Measurements from ENCODE around the gene NIP7. TPM values are rescaled to one million over a fixed set of nuclear protein-coding genes. Genes with fewer than 3 reads are reported as not detected.

NIP7 gene
- total RNA-seq, 1 experiment from 2014 or later, result 72.8 TPM

- H3K79me1 ChIP-seq (ENCODE audit: insufficient read depth, low read depth, low read length, poor library complexity, severe bottlenecking), result peaks cover 7% of the 10 kb centered on the region
- no peak overlapping the region for H4K91ac ChIP-seq (ENCODE audit: insufficient read length, low read depth, low read length)
- no peak overlapping the region for H2BK15ac ChIP-seq (ENCODE audit: low read depth, low read length)
- no peak overlapping the region for H3T11ph ChIP-seq (ENCODE audit: low read length)
- peaks cover 5 to 6% of the 10 kb centered on the region in 2 experiments for H3K4me1 Mint-ChIP-seq
- TF ChIP-seq, protein P1, sequence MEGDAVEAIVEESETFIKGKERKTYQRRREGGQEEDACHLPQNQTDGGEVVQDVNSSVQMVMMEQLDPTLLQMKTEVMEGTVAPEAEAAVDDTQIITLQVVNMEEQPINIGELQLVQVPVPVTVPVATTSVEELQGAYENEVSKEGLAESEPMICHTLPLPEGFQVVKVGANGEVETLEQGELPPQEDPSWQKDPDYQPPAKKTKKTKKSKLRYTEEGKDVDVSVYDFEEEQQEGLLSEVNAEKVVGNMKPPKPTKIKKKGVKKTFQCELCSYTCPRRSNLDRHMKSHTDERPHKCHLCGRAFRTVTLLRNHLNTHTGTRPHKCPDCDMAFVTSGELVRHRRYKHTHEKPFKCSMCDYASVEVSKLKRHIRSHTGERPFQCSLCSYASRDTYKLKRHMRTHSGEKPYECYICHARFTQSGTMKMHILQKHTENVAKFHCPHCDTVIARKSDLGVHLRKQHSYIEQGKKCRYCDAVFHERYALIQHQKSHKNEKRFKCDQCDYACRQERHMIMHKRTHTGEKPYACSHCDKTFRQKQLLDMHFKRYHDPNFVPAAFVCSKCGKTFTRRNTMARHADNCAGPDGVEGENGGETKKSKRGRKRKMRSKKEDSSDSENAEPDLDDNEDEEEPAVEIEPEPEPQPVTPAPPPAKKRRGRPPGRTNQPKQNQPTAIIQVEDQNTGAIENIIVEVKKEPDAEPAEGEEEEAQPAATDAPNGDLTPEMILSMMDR (conservative IDR thresholded peaks at IDR 0.05), result no peak
- no peak overlapping the region for H3K4me3 Mint-ChIP-seq
- no peak overlapping the region for H2BK12ac ChIP-seq (ENCODE audit: insufficient read length, low read depth, low read length)
- H2AK5ac ChIP-seq (ENCODE audit: insufficient read length, low read length), result no peak overlapping the region
- no peak overlapping the region for H3K4ac ChIP-seq (ENCODE audit: low read depth, low read length)
- peaks cover 39 to 76% (median 64%) of the 10 kb centered on the region in 3 experiments for H3K36me3 Mint-ChIP-seq (ENCODE audit: insufficient read depth in 1 of 3, low read depth in 3 of 3)
- no peak for DNase-seq
- no peak overlapping the region; a peak in 1 of 7 replicates for H3K27ac Mint-ChIP-seq
- no peak overlapping the region for H3K56ac ChIP-seq (ENCODE audit: insufficient read length, low read depth, low read length)
- peaks cover 3% of the 10 kb centered on the region; the same call in 1 of the 2 replicates for H3K79me2 ChIP-seq (ENCODE audit: insufficient read depth, low read length)
- H3K23me2 ChIP-seq (ENCODE audit: insufficient read length, low read depth, low read length, poor library complexity, severe bottlenecking), result peaks cover 6% of the 10 kb centered on the region
- no peak overlapping the region for H2AFZ ChIP-seq (ENCODE audit: low read length)
- no peak overlapping the region for H3K4me2 ChIP-seq (ENCODE audit: insufficient read depth, insufficient read length, low read length)
- H4K20me1 ChIP-seq (ENCODE audit: control insufficient read depth, insufficient read depth, insufficient read length), result no peaks in the 10 kb centered on the region
- H4K5ac ChIP-seq (ENCODE audit: insufficient read length, low read depth, low read length), result no peak overlapping the region
- H3K9me3 Mint-ChIP-seq, result no peaks in the 10 kb centered on the region; a peak in 1 of 5 replicates
- H3K14ac ChIP-seq (ENCODE audit: insufficient read depth, low read length), result no peak overlapping the region
- H2BK20ac ChIP-seq (ENCODE audit: low read depth, low read length, poor library complexity, severe bottlenecking), result no peak overlapping the region
- peaks cover 2% of the 10 kb centered on the region; the same call in 1 of the 2 replicates for H3K4me1 ChIP-seq (ENCODE audit: insufficient read depth, low read length)
- H3K23ac ChIP-seq (ENCODE audit: insufficient read length, low read depth, low read length), result no peak overlapping the region
- H3K27ac ChIP-seq (ENCODE audit: insufficient read length, low read depth, low read length), result no peak overlapping the region
- no peak overlapping the region for H4K8ac ChIP-seq (replicated peaks; ENCODE audit: insufficient read length, low read depth, low read length)
- no peaks in the 10 kb centered on the region for H3K9me3 ChIP-seq (ENCODE audit: control insufficient read depth, low read depth, low read length)
- no peaks in the 10 kb centered on the region for H3K27me3 Mint-ChIP-seq (ENCODE audit: low read depth)
- no peak overlapping the region for H3K18ac ChIP-seq (ENCODE audit: insufficient read length, low read depth, low read length)
- no CpG with 5 or more reads among the region's 17 CpGs for WGBS (ENCODE audit: extremely low coverage, insufficient read length, low lambda C conversion rate)
- no peak overlapping the region for H2BK5ac ChIP-seq (ENCODE audit: insufficient read length, low read length)
- H3K27me3 ChIP-seq (ENCODE audit: insufficient read depth, low read length), result no peaks in the 10 kb centered on the region
- H3K9ac ChIP-seq (ENCODE audit: extremely low read depth, insufficient read length, low read length), result no peak overlapping the region
- no peak overlapping the region for H2BK120ac ChIP-seq (ENCODE audit: low read depth, low read length, poor library complexity, severe bottlenecking)
Observed at GRCh38 chr16:69316595-69317034, 23.0 kb upstream of the NIP7 start.

Data from H9 (cell line).